B cell (primary cell): ENCODE results near the gene TBX1. TPM values are rescaled to one million over a fixed set of nuclear protein-coding genes. Genes with fewer than 3 reads are reported as not detected.

Source experiments
- ATAC-seq: fragments of 200-7000 bp; cut with Tn5 transposase; one replicate; pipeline ENCODE4 v1.10.0; 2021; ENCODE audit warnings: low read depth, mild to moderate bottlenecking, moderate number of reproducible peaks, moderate library complexity
- CTCF ChIA-PET: fragments of 350-600 bp; sonication (Branson Sonifier 250); formaldehyde crosslinking; loops from one replicate; lab custom pipeline; 2021; ENCODE audit warnings: antibody characterized with exemption, inconsistent platforms; lab: Charles Lee
- POLR2A ChIA-PET: fragments of 350-600 bp; sonication (Branson Sonifier 250); formaldehyde crosslinking; loops from one replicate; lab custom pipeline; 2021; ENCODE audit warnings: antibody characterized with exemption; lab: Charles Lee
- DNase-seq: peaks from one replicate; pipeline ENCODE4 v3.0.0; 2013
- H2AFZ ChIP-seq: 2 replicates; pipeline ENCODE4 v1.6.1; 2012; ENCODE audit warnings: mild to moderate bottlenecking, low read depth, low read length; ENCODE audit not compliant: insufficient read depth, poor library complexity, severe bottlenecking
- H3K27ac ChIP-seq, 2 donors: 1 replicate in 1 of 2; 2 replicates in 1 of 2; pipeline ENCODE4 v1.5.1; 2012 to 2013; ENCODE audit warnings: low read length in 2 of 2, mild to moderate bottlenecking in 2 of 2, moderate library complexity in 1 of 2
- H3K27me3 ChIP-seq, 4 experiments: fragments of 200-600 bp in 1 of 4; sonication (generic) in 1 of 4; replicated peaks in 1 of 4; 1 replicate in 2 of 4; 2 replicates in 2 of 4; pipeline versions ENCODE4 v1.6.1 to v1.7.0; 2013 to 2016; ENCODE audit warnings: low read length in 3 of 4, mild to moderate bottlenecking in 2 of 4, mixed read lengths in 1 of 4, moderate library complexity in 1 of 4; ENCODE audit not compliant: insufficient read depth in 4 of 4, control insufficient read depth in 3 of 4; ENCODE audit errors: control extremely low read depth in 1 of 4
- H3K36me3 ChIP-seq, 2 experiments: replicated peaks in 1 of 2; 1 replicate in 1 of 2; 2 replicates in 1 of 2; pipeline versions ENCODE4 v1.6.1 to v1.7.1; 2013; ENCODE audit warnings: low read length in 1 of 2; ENCODE audit not compliant: insufficient read depth in 2 of 2, control insufficient read depth in 1 of 2; ENCODE audit errors: control extremely low read depth in 1 of 2, extremely low read depth in 1 of 2
- H3K4me1 ChIP-seq, 2 donors: fragments of 200-600 bp in 1 of 2; sonication (generic) in 1 of 2; 1 replicate in 1 of 2; 2 replicates in 1 of 2; pipeline versions ENCODE4 v1.5.1 to v1.6.1; 2013 to 2017; ENCODE audit warnings: low read length in 2 of 2; ENCODE audit not compliant: control insufficient read depth in 2 of 2, insufficient read depth in 2 of 2
- H3K4me2 ChIP-seq: replicated peaks from 2 replicates; pipeline ENCODE3; 2012; ENCODE audit warnings: mild to moderate bottlenecking, low read depth, low read length; ENCODE audit not compliant: poor library complexity, severe bottlenecking
- H3K4me3 ChIP-seq, 5 experiments: fragments of 200-600 bp in 1 of 5; sonication (generic) in 1 of 5; 1 replicate in 3 of 5; 2 replicates in 2 of 5; pipeline versions ENCODE4 v1.5.1 to v1.7.0; 2011 to 2016; ENCODE audit warnings: low read length in 4 of 5, mild to moderate bottlenecking in 4 of 5, low read depth in 2 of 5, control low read depth in 1 of 5, moderate library complexity in 1 of 5; ENCODE audit not compliant: insufficient read depth in 1 of 5; ENCODE audit errors: control extremely low read depth in 1 of 5, extremely low read depth in 1 of 5
- H3K79me2 ChIP-seq: fragments of 200-600 bp; sonication (generic); one replicate; pipeline ENCODE4 v1.6.0; 2016; ENCODE audit warnings: low read length; ENCODE audit not compliant: control insufficient read depth, insufficient read depth
- H3K9ac ChIP-seq: fragments of 200-600 bp; sonication (generic); 2 replicates; pipeline ENCODE4 v1.6.1; 2017; ENCODE audit warnings: mild to moderate bottlenecking, low read length, moderate library complexity
- H3K9me3 ChIP-seq, 3 donors: one replicate each; pipeline versions ENCODE4 v1.6.1 to v1.7.1; 2013; ENCODE audit warnings: low read length in 2 of 3; ENCODE audit not compliant: control insufficient read depth in 2 of 3, insufficient read depth in 1 of 3; ENCODE audit errors: control extremely low read depth in 1 of 3
- H4K20me1 ChIP-seq: 2 replicates; pipeline ENCODE4 v1.6.0; 2012; ENCODE audit warnings: mild to moderate bottlenecking, low read length; ENCODE audit not compliant: insufficient read depth, control insufficient read depth, poor library complexity, severe bottlenecking
- H3K27ac Mint-ChIP-seq: one replicate; pipeline ENCODE4 v1.8.0; 2021; ENCODE audit warnings: mixed read lengths
- H3K27me3 Mint-ChIP-seq: one replicate; pipeline ENCODE4 v1.8.0; 2021; ENCODE audit warnings: mixed read lengths
- H3K4me1 Mint-ChIP-seq: one replicate; pipeline ENCODE4 v1.8.0; 2021; ENCODE audit warnings: mixed read lengths
- H3K4me3 Mint-ChIP-seq: one replicate; pipeline ENCODE4 v1.8.0; 2021; ENCODE audit warnings: mixed read lengths
- H3K9me3 Mint-ChIP-seq: one replicate; pipeline ENCODE4 v1.8.0; 2022; ENCODE audit warnings: mixed read lengths; ENCODE audit not compliant: insufficient read depth
- CTCF ChIP-seq: fragments of 200-600 bp; IDR thresholded peaks from one replicate; pipeline ENCODE4 v1.8.0; 2022; ENCODE audit warnings: antibody characterized with exemption, mild to moderate bottlenecking
- EZH2 ChIP-seq: IDR thresholded peaks from 2 replicates; pipeline ENCODE4 v1.6.1; 2012; ENCODE audit warnings: borderline replicate concordance, low read depth, mild to moderate bottlenecking, moderate library complexity, low read length; ENCODE audit not compliant: insufficient read depth, poor library complexity, severe bottlenecking
- WGBS: methylation state at CpG from one replicate; pipeline ENCODE4 v1.1.5; 2013; ENCODE audit warnings: missing lambda C conversion rate; ENCODE audit not compliant: insufficient coverage; 5-methylcytosine and 5-hydroxymethylcytosine counted together
- intact Hi-C: fragments of 100-400 bp; cut with micrococcal nuclease; formaldehyde crosslinking; loops from one replicate; pipeline ENCODE4 v1.10.0; 2022
- polyA plus RNA-seq: library from polyadenylated mRNA; depleted of rRNA; stranded (reverse); fragments of >200 nt; gene quantifications from 2 replicates; pipeline ENCODE4 v1.2.3, GENCODE V29; 2012
- total RNA-seq, 2 donors: library from RNA; stranded (reverse); fragments of 120-200 nt in 1 of 2; gene quantifications; 1 replicate in 1 of 2; 2 replicates in 1 of 2; pipeline versions ENCODE4 v1.2.3 to v1.2.4, GENCODE V29; 2013 to 2022

Gene TBX1
- total and polyA plus RNA-seq, 2 donors (not counting 1 experiment from before 2014, with no cell fraction given) = not detected

- POLR2A ChIA-PET = no interaction called here
- no peak overlapping the region for H2AFZ ChIP-seq
- H3K27ac ChIP-seq = no peak overlapping the region
- no peak for ATAC-seq
- no peaks in the 10 kb centered on the region for H3K4me1 Mint-ChIP-seq
- no peak for TF ChIP-seq CTCF
- no peak for TF ChIP-seq EZH2
- no peaks in the 10 kb centered on the region for H3K4me1 ChIP-seq
- H3K27me3 ChIP-seq = no peaks in the 10 kb centered on the region
- no peaks in the 10 kb centered on the region for H3K9me3 Mint-ChIP-seq
- intact Hi-C loops = no loop called here
- no peak overlapping the region for H3K4me3 Mint-ChIP-seq
- H3K36me3 ChIP-seq = peaks cover 0 to 2% of the 10 kb centered on the region in 2 experiments
- no peak overlapping the region for H3K4me2 ChIP-seq
- DNase-seq = no peak
- no peak overlapping the region for H3K9ac ChIP-seq
- no peaks in the 10 kb centered on the region for H3K9me3 ChIP-seq
- CTCF ChIA-PET = no interaction called here
- H3K4me3 ChIP-seq = no peak overlapping the region
- H4K20me1 ChIP-seq = no peaks in the 10 kb centered on the region
- 97% methylated on average over 8 of the region's 8 CpGs for WGBS
- no peak overlapping the region for H3K27ac Mint-ChIP-seq
- H3K79me2 ChIP-seq = no peaks in the 10 kb centered on the region
- no peaks in the 10 kb centered on the region for H3K27me3 Mint-ChIP-seq
These were observed 39.7 kb downstream of the TBX1 start for GRCh38 chr22:19800306-19800705.

GRCh38 chr22:19800761-19801244 is 40.2 kb downstream of the TBX1 start:
- no peaks in the 10 kb centered on the region for H4K20me1 ChIP-seq
- H3K27me3 ChIP-seq = no peaks in the 10 kb centered on the region
- H3K4me3 Mint-ChIP-seq = no peak overlapping the region
- intact Hi-C loops = no loop called here
- POLR2A ChIA-PET = no interaction called here
- no peaks in the 10 kb centered on the region for H3K4me1 ChIP-seq
- H3K9me3 Mint-ChIP-seq = no peaks in the 10 kb centered on the region
- H3K27me3 Mint-ChIP-seq = no peaks in the 10 kb centered on the region
- DNase-seq = no peak
- no peak overlapping the region for H3K27ac Mint-ChIP-seq
- H3K36me3 ChIP-seq = peaks cover 0 to 2% of the 10 kb centered on the region in 2 experiments
- no peak overlapping the region for H3K4me3 ChIP-seq
- CTCF ChIA-PET = no interaction called here
- H3K27ac ChIP-seq = no peak overlapping the region
- H3K4me2 ChIP-seq = no peak overlapping the region
- no peaks in the 10 kb centered on the region for H3K9me3 ChIP-seq
- H3K79me2 ChIP-seq = no peaks in the 10 kb centered on the region
- ATAC-seq = no peak
- TF ChIP-seq CTCF (no peak), EZH2 (no peak)
- no peak overlapping the region for H3K9ac ChIP-seq
- no peak overlapping the region for H2AFZ ChIP-seq
- WGBS = 94% methylated on average over 13 of the region's 13 CpGs
- no peaks in the 10 kb centered on the region for H3K4me1 Mint-ChIP-seq
